KMS-11 (cell line): Measurements from ENCODE around the gene SLC5A4.

Source experiments
- H2AFZ ChIP-seq: fragments of 200-600 bp; sonication (generic); 2 replicates; pipeline ENCODE4 v1.6.1; 2016; ENCODE audit warnings: antibody characterized with exemption, mixed run types, low read depth
- H3K27ac ChIP-seq: fragments of 200-600 bp; sonication (generic); 2 replicates; pipeline ENCODE4 v1.6.1; 2016; ENCODE audit warnings: mild to moderate bottlenecking, mixed run types
- H3K27me3 ChIP-seq: fragments of 200-600 bp; sonication (generic); 2 replicates; pipeline ENCODE4 v1.6.1; 2017; ENCODE audit warnings: mild to moderate bottlenecking, low read depth, mixed run types, moderate library complexity; ENCODE audit not compliant: insufficient read depth
- H3K36me3 ChIP-seq: fragments of 200-600 bp; sonication (generic); 2 replicates; pipeline ENCODE4 v1.6.1; 2017; ENCODE audit warnings: mild to moderate bottlenecking, mixed run types; ENCODE audit not compliant: insufficient read depth
- H3K4me1 ChIP-seq: fragments of 200-600 bp; sonication (generic); 2 replicates; pipeline ENCODE4 v1.6.1; 2016; ENCODE audit warnings: mild to moderate bottlenecking, low read depth, mixed run types; ENCODE audit not compliant: poor library complexity, severe bottlenecking
- H3K4me2 ChIP-seq: fragments of 200-600 bp; sonication (generic); 2 replicates; pipeline ENCODE4 v1.7.0; 2016; ENCODE audit warnings: mild to moderate bottlenecking, mixed run types
- H3K4me3 ChIP-seq: fragments of 200-600 bp; sonication (generic); IDR thresholded peaks from 2 replicates; pipeline ENCODE4 v1.6.1; 2017; ENCODE audit warnings: low read depth, low read length, mixed read lengths; ENCODE audit not compliant: insufficient read depth
- H3K79me2 ChIP-seq: fragments of 200-600 bp; sonication (generic); 2 replicates; pipeline ENCODE4 v1.6.1; 2016; ENCODE audit warnings: low read depth, mixed run types; ENCODE audit not compliant: insufficient read depth
- H3K9ac ChIP-seq: fragments of 200-600 bp; sonication (generic); 2 replicates; pipeline ENCODE4 v1.6.1; 2016; ENCODE audit warnings: mild to moderate bottlenecking, mixed run types
- H4K20me1 ChIP-seq: fragments of 200-600 bp; sonication (generic); 2 replicates; pipeline ENCODE4 v1.6.1; 2016; ENCODE audit warnings: mild to moderate bottlenecking, mixed run types; ENCODE audit not compliant: insufficient read depth
- CTCF ChIP-seq: fragments of 200-600 bp; sonication (generic); conservative IDR thresholded peaks from 2 replicates; pipeline ENCODE4 v1.6.1; 2017; ENCODE audit warnings: low read depth, mild to moderate bottlenecking, antibody characterized with exemption, low read length, moderate library complexity, mixed read lengths

SLC5A4 gene

GRCh38 chr22:32249231-32249630 lies 5.9 kb downstream of the SLC5A4 start:
- Histone ChIP-seq H2AFZ (no peak overlapping the region), H3K36me3 (no peaks in the 10 kb centered on the region), H3K4me1 (no peaks in the 10 kb centered on the region), H3K9ac (no peak overlapping the region), H3K27me3 (no peaks in the 10 kb centered on the region), H3K27ac (no peak overlapping the region), H3K4me3 (no peak overlapping the region), H3K79me2 (no peaks in the 10 kb centered on the region), H4K20me1 (no peaks in the 10 kb centered on the region), H3K4me2 (no peak overlapping the region)
- no peak for TF ChIP-seq CTCF

GRCh38 chr22:32248276-32248675 lies 6.9 kb downstream of the SLC5A4 start:
- H3K36me3 ChIP-seq, result no peaks in the 10 kb centered on the region
- no peak overlapping the region for H3K4me3 ChIP-seq
- H3K4me1 ChIP-seq, result no peaks in the 10 kb centered on the region
- H3K4me2 ChIP-seq, result no peak overlapping the region
- H3K27me3 ChIP-seq, result no peaks in the 10 kb centered on the region
- no peak for TF ChIP-seq CTCF
- no peaks in the 10 kb centered on the region for H3K79me2 ChIP-seq
- no peak overlapping the region for H2AFZ ChIP-seq
- no peak overlapping the region for H3K27ac ChIP-seq
- H3K9ac ChIP-seq, result no peak overlapping the region
- no peaks in the 10 kb centered on the region for H4K20me1 ChIP-seq

GRCh38 chr22:32246166-32246565 lies 9.0 kb downstream of the SLC5A4 start:
- H3K4me3 ChIP-seq, result no peak overlapping the region
- no peaks in the 10 kb centered on the region for H3K79me2 ChIP-seq
- no peak overlapping the region for H2AFZ ChIP-seq
- H3K36me3 ChIP-seq, result no peaks in the 10 kb centered on the region
- no peak overlapping the region for H3K9ac ChIP-seq
- no peak overlapping the region for H3K4me2 ChIP-seq
- no peaks in the 10 kb centered on the region for H4K20me1 ChIP-seq
- no peaks in the 10 kb centered on the region for H3K27me3 ChIP-seq
- no peak for TF ChIP-seq CTCF
- no peak overlapping the region for H3K27ac ChIP-seq
- H3K4me1 ChIP-seq, result no peaks in the 10 kb centered on the region

GRCh38 chr22:32245042-32245441 lies 10.1 kb downstream of the SLC5A4 start:
- no peaks in the 10 kb centered on the region for H3K79me2 ChIP-seq
- no peak overlapping the region for H3K4me3 ChIP-seq
- no peaks in the 10 kb centered on the region for H3K27me3 ChIP-seq
- no peak overlapping the region for H3K27ac ChIP-seq
- no peak overlapping the region for H2AFZ ChIP-seq
- no peak for TF ChIP-seq CTCF
- no peak overlapping the region for H3K9ac ChIP-seq
- H3K4me1 ChIP-seq, result no peaks in the 10 kb centered on the region
- H3K36me3 ChIP-seq, result no peaks in the 10 kb centered on the region
- H4K20me1 ChIP-seq, result no peaks in the 10 kb centered on the region
- H3K4me2 ChIP-seq, result no peak overlapping the region

GRCh38 chr22:32244547-32244946 lies 10.6 kb downstream of the SLC5A4 start:
- Histone ChIP-seq H3K4me3 (no peak overlapping the region), H3K9ac (no peak overlapping the region), H3K27ac (no peak overlapping the region), H3K27me3 (no peaks in the 10 kb centered on the region), H3K4me1 (no peaks in the 10 kb centered on the region), H3K4me2 (no peak overlapping the region), H2AFZ (no peak overlapping the region), H3K79me2 (no peaks in the 10 kb centered on the region), H3K36me3 (no peaks in the 10 kb centered on the region), H4K20me1 (no peaks in the 10 kb centered on the region)
- no peak for TF ChIP-seq CTCF
